OCI-LY7 (cell line): Measurements from ENCODE around the gene GATAD2A. TPM values are rescaled to one million over a fixed set of nuclear protein-coding genes. Genes with fewer than 3 reads are reported as not detected.

Source experiments
- BruUV-seq: library from RNA; stranded (reverse); fragments of 400-500 nt; replicated peaks from 2 replicates; lab custom pipeline; 2021; lab: Mats Ljungman, UMichigan
- CTCF ChIA-PET: fragments of 300-600 bp; sonication (Branson Sonifier 250); formaldehyde crosslinking; loops from one replicate; lab custom pipeline; 2022; ENCODE audit warnings: antibody characterized with exemption; ENCODE audit not compliant: unreplicated experiment; lab: Charles Lee
- POLR2A ChIA-PET: fragments of 300-600 bp; sonication (Branson Sonifier 250); formaldehyde crosslinking; loops from one replicate; lab custom pipeline; 2022; ENCODE audit warnings: antibody characterized with exemption; lab: Charles Lee
- DNase-seq: peaks from one replicate; pipeline ENCODE4 v3.0.0-alpha.2; 2015; ENCODE audit warnings: low spot score
- H2AFZ ChIP-seq: fragments of 200-600 bp; sonication (generic), shearing (Covaris generic); 2 replicates; pipeline ENCODE4 v1.6.1; 2014; ENCODE audit warnings: mild to moderate bottlenecking, antibody characterized with exemption, low read length, moderate library complexity
- H3K27ac ChIP-seq: fragments of 200-600 bp; sonication (generic); 2 replicates; pipeline ENCODE4 v1.5.1; 2014; ENCODE audit warnings: mixed run types, low read depth, mild to moderate bottlenecking, moderate library complexity, low read length, inconsistent platforms; ENCODE audit not compliant: poor library complexity, severe bottlenecking
- H3K36me3 ChIP-seq: fragments of 200-600 bp; sonication (generic); 2 replicates; pipeline ENCODE4 v1.6.1; 2014; ENCODE audit warnings: mild to moderate bottlenecking, antibody characterized with exemption, low read length, moderate library complexity, mixed read lengths; ENCODE audit not compliant: insufficient read depth
- H3K4me1 ChIP-seq: fragments of 200-600 bp; sonication (generic); 2 replicates; pipeline ENCODE4 v1.5.1; 2014; ENCODE audit warnings: mild to moderate bottlenecking, low read length; ENCODE audit not compliant: insufficient read depth, poor library complexity, severe bottlenecking
- H3K4me2 ChIP-seq: fragments of 200-600 bp; sonication (generic); 2 replicates; pipeline ENCODE4 v1.6.1; 2014; ENCODE audit warnings: mild to moderate bottlenecking, low read length
- H3K4me3 ChIP-seq: fragments of 200-600 bp; sonication (generic); 2 replicates; pipeline ENCODE4 v1.5.1; 2014; ENCODE audit warnings: mild to moderate bottlenecking, low read depth, low read length; ENCODE audit not compliant: poor library complexity, severe bottlenecking
- H3K79me2 ChIP-seq: fragments of 200-600 bp; sonication (generic); 2 replicates; pipeline ENCODE4 v1.6.1; 2016; ENCODE audit warnings: low read depth, mild to moderate bottlenecking, low read length, moderate library complexity, mixed read lengths; ENCODE audit not compliant: insufficient read depth
- H3K9me2 ChIP-seq: fragments of 200-600 bp; sonication (generic); 2 replicates; pipeline ENCODE4 v1.6.1; 2016; ENCODE audit warnings: mild to moderate bottlenecking, low read length, mixed read lengths; ENCODE audit not compliant: insufficient read depth
- H3K9me3 ChIP-seq: fragments of 200-600 bp; sonication (generic); 2 replicates; pipeline ENCODE4 v1.6.1; 2014; ENCODE audit warnings: mild to moderate bottlenecking, mixed run types, low read length, mixed read lengths
- H4K20me1 ChIP-seq: fragments of 200-600 bp; sonication (generic); 2 replicates; pipeline ENCODE4 v1.6.1; 2014; ENCODE audit warnings: mild to moderate bottlenecking, antibody characterized with exemption, low read length, moderate library complexity, mixed read lengths; ENCODE audit not compliant: insufficient read depth
- CTCF ChIP-seq: fragments of 200-600 bp; sonication (generic); conservative IDR thresholded peaks from 2 replicates; pipeline ENCODE4 v1.5.1; 2014; ENCODE audit warnings: mild to moderate bottlenecking, antibody characterized with exemption, low read length, moderate library complexity, mixed read lengths
- EZH2phosphoT487 ChIP-seq: fragments of 200-600 bp; sonication (generic); IDR thresholded peaks from 2 replicates; pipeline ENCODE4 v1.6.1; 2018; ENCODE audit warnings: low read depth, borderline replicate concordance, mild to moderate bottlenecking, mixed run types, antibody characterized with exemption, low read length, moderate library complexity, mixed read lengths
- intact Hi-C: fragments of 100-400 bp; cut with micrococcal nuclease; formaldehyde crosslinking; loops from one replicate; pipeline ENCODE4 v1.10.0; 2022; ENCODE audit not compliant: unreplicated experiment
- total RNA-seq, 2 experiments: library from RNA; depleted of rRNA in 1 of 2; stranded (reverse); fragments of >200 nt in 1 of 2; shearing (Covaris generic) in 1 of 2; gene quantifications; 2 replicates each; pipeline ENCODE4 v1.2.3, GENCODE V29; 2014 to 2022

Gene GATAD2A
- total RNA-seq, 2 experiments from 2014 or later = 62.8 to 156 TPM

GRCh38 chr19:19492026-19492610 lies 86.6 kb downstream of the GATAD2A start:
- intact Hi-C loops = loop anchor here (5.0 kb wide), 1 partner anchor 105 kb away; no protein-coding TSS in a partner anchor
- H3K4me1 ChIP-seq = peaks cover 33% of the 10 kb centered on the region
- peaks cover 28% of the 10 kb centered on the region for H3K79me2 ChIP-seq
- TF ChIP-seq EZH2phosphoT487 = no peak
- TF ChIP-seq CTCF = no peak
- no peak overlapping the region for H3K4me3 ChIP-seq
- no peak overlapping the region for H2AFZ ChIP-seq
- ChIA-PET CTCF (interaction anchor here (0.6 kb wide), 1 partner anchor 14 kb away, joined by 7 read pairs; no protein-coding TSS in a partner anchor), POLR2A (no interaction called here)
- no peaks in the 10 kb centered on the region for H3K9me2 ChIP-seq
- DNase-seq = no peak
- peaks cover 63% of the 10 kb centered on the region for H3K36me3 ChIP-seq
- no peak overlapping the region for H3K4me2 ChIP-seq
- H3K27ac ChIP-seq = no peak overlapping the region
- no peaks in the 10 kb centered on the region for H3K9me3 ChIP-seq
- BruUV-seq = no TSS peak
- H4K20me1 ChIP-seq = 0 out of 2 replicates have a peak, but pooled peaks cover 3% of the 10 kb centered on the region

GRCh38 chr19:19493841-19494546 lies 88.5 kb downstream of the GATAD2A start:
- CTCF ChIA-PET = no interaction called here
- peaks cover 19% of the 10 kb centered on the region for H3K79me2 ChIP-seq
- no TSS peak for BruUV-seq

More at GRCh38 chr19:19493841-19494546, 88.5 kb downstream of the GATAD2A start:
- Histone ChIP-seq H4K20me1 (0 out of 2 replicates have a peak, but pooled peaks cover 3% of the 10 kb centered on the region), H3K36me3 (peaks cover 81% of the 10 kb centered on the region), H3K9me2 (no peaks in the 10 kb centered on the region), H2AFZ (no peak overlapping the region), H3K4me1 (peaks cover 18% of the 10 kb centered on the region), H3K4me3 (no peak overlapping the region), H3K27ac (no peak overlapping the region), H3K9me3 (no peaks in the 10 kb centered on the region), H3K4me2 (no peak overlapping the region)
- DNase-seq = no peak
- POLR2A ChIA-PET = no interaction called here
- intact Hi-C loops = loop anchor here (5.0 kb wide), 1 partner anchor 107 kb away; no protein-coding TSS in a partner anchor
- TF ChIP-seq EZH2phosphoT487 (no peak), CTCF (no peak)
